Stimulated activated CD4-positive, alpha-beta T cell treated with anti-CD3 and anti-CD28 coated beads, Interleukin-1b, Interleukin-23, amount 100 ng/mL, for 1 hour (primary cell): ENCODE measurements around the gene ANKS3.

Experiments
- DNase-seq, 2 donors: peaks; one replicate each; pipeline ENCODE4 v3.0.0-alpha.2; 2020; ENCODE audit warnings: low read depth in 2 of 2

ANKS3 gene

GRCh38 chr16:4724661-4725270 lies 9.3 kb downstream of the ANKS3 start:
- no peak for DNase-seq

- DNase-seq: no peak
Observed at GRCh38 chr16:4723071-4723767, 10.9 kb downstream of the ANKS3 start.

DNA sequence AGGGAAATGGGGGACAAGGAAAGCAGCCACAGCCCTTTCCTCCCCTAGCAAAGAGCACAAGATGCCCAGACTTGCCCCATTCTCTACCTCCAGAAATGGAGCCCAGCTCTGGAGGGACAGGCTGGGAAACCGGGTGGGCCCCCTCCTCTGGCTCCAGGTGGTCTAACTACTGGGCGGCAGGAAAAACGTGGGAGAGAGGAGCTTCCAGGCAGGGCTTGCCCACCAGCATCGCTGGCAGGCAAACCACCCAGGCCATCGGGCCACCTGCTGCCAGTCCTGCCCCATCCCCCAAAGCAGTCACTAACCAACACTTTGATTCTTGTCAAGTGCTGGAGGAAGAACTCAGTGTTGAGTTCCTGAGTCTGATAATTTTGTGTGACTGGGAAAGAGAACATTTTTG lies 15.6 kb downstream of the ANKS3 start:
- DNase-seq: no peak

- no peak for DNase-seq
Observed at GRCh38 chr16:4714996-4715395, 19.1 kb downstream of the ANKS3 start.

- DNase-seq: no peak
Observed at GRCh38 chr16:4713663-4714501, 20.2 kb downstream of the ANKS3 start.

GRCh38 chr16:4709481-4709880 lies 24.6 kb downstream of the ANKS3 start:
- DNase-seq: no peak

GRCh38 chr16:4706871-4707270 lies 27.2 kb downstream of the ANKS3 start:
- no peak for DNase-seq

DNA sequence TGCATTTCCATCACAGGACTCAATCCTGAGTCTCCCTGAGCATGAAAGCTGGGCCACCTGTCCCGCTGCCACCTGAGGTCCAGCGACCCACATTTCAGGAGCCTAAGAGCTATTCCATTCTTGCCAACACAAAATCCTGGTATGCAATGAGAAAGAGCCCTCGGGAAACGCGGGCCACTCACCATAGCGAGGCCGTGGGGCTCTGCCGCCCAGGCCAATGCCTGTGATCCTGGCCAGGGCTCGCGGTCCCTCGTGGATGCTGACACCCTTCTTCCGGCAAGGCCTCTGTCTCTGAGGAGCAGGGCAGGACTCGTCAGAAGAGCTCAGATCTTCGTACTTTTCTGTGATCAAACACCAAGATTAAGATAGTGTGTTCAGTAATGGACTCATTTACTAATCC lies 29.2 kb downstream of the ANKS3 start:
- no peak for DNase-seq

GRCh38 chr16:4704491-4704890 lies 29.6 kb downstream of the ANKS3 start:
- DNase-seq: no peak

GRCh38 chr16:4703906-4704305 lies 30.2 kb downstream of the ANKS3 start:
- DNase-seq: no peak

GRCh38 chr16:4702466-4702808 lies 31.6 kb downstream of the ANKS3 start:
- DNase-seq: no peak

GRCh38 chr16:4701791-4702465 lies 32.1 kb downstream of the ANKS3 start:
- DNase-seq: no peak

- no peak for DNase-seq
Observed at GRCh38 chr16:4700997-4701743, 32.9 kb downstream of the ANKS3 start.

DNA sequence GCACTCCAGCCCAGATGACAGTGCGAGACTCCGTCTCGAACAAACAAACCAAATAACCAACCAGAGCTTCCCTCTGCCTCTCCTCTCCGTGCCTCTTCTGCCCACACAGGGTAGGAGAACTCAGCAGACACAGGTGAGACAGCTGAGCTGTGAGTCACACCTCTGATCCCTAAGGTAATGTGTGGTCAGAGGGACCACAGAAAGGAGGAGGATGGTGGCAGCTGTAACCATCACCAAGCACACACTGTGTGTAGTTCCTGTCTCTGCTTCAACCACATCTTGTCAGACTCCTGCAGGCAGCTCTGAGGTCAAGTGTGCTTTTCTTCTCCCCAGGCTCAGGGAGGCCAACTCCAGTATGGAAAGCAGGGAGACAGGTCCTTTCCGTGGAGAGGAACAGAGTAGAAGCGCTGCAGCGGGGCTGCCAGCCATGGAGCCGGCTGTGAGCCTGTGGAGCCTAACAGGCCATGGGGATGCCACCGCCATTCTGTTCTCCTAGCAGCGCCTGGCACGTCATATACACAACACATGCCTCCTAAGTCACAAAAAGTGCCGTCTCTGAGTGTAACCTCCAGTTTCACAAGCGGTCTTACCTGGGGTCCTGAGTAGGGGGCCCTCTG lies 33.6 kb downstream of the ANKS3 start:
- no peak for DNase-seq

DNA sequence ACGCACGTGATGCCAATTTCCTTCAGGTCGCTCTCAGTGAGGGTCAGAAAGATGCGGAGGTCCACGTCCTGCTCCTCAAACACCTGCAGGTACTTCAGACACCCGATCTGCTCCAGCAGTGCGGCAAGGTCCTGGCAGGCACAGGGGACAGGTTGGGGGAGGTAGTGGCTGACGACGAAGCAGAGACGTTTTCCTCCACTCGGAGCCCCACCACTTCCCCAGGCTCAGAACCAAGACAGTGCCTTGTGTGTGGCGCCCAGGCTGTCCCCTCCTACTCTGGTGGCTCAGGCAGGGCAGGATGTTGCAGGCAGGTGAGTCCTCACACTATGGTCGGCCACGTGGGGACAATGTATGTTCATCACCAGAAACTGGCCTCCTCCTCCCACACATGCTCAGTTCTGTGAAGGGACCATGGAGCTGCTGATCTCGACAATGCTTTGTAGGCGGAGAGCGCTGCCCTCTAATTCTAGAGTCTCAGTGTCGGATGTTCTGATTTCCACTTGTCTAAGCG lies 35.0 kb downstream of the ANKS3 start:
- DNase-seq: no peak

- DNase-seq: no peak
Observed at GRCh38 chr16:4698321-4699045, 35.6 kb downstream of the ANKS3 start.

- DNase-seq: no peak
Observed at GRCh38 chr16:4697848-4698291, 36.2 kb downstream of the ANKS3 start.

- DNase-seq: no peak
Observed at GRCh38 chr16:4696905-4697847, 36.9 kb downstream of the ANKS3 start.
